Neutrophil (primary cell): Measurements from ENCODE around the gene ZNF423.

Source experiments
- H3K27ac ChIP-seq: fragments of 200-600 bp; sonication (generic); 2 replicates; pipeline ENCODE4 v1.5.1; 2016; ENCODE audit warnings: mild to moderate bottlenecking, moderate library complexity
- H3K27me3 ChIP-seq: fragments of 200-600 bp; sonication (generic); 2 replicates; pipeline ENCODE4 v1.6.0; 2016; ENCODE audit warnings: mild to moderate bottlenecking
- H3K36me3 ChIP-seq: fragments of 200-600 bp; sonication (generic); 2 replicates; pipeline ENCODE4 v1.5.1; 2017
- H3K4me1 ChIP-seq, 2 experiments: fragments of 200-600 bp in 1 of 2; sonication (generic) in 1 of 2; 1 replicate in 1 of 2; 2 replicates in 1 of 2; pipeline versions ENCODE4 v1.5.1 to v1.6.1; 2013 to 2016; ENCODE audit warnings: low read depth in 1 of 2, low read length in 1 of 2, mild to moderate bottlenecking in 1 of 2, moderate library complexity in 1 of 2; ENCODE audit not compliant: control insufficient read depth in 1 of 2, insufficient read depth in 1 of 2
- H3K4me3 ChIP-seq, 2 experiments: fragments of 200-600 bp in 1 of 2; sonication (generic) in 1 of 2; 1 replicate in 1 of 2; 2 replicates in 1 of 2; pipeline ENCODE4 v1.5.1; 2013 to 2016; ENCODE audit warnings: low read depth in 1 of 2, low read length in 1 of 2, mild to moderate bottlenecking in 1 of 2, moderate library complexity in 1 of 2
- H3K9me3 ChIP-seq: fragments of 200-600 bp; sonication (generic); 2 replicates; pipeline ENCODE4 v1.5.1; 2016
- CTCF ChIP-seq: fragments of 200-600 bp; sonication (generic); IDR thresholded peaks from 2 replicates; pipeline ENCODE4 v1.5.1; 2016; ENCODE audit warnings: antibody characterized with exemption

Gene ZNF423

GRCh38 chr16:49552313-49552928, 303.5 kb downstream of the ZNF423 start:
- TF ChIP-seq CTCF: no peak
- Histone ChIP-seq H3K27ac (no peak overlapping the region), H3K4me3 (no peak overlapping the region), H3K27me3 (no peaks in the 10 kb centered on the region), H3K4me1 (no peaks in the 10 kb centered on the region), H3K9me3 (no peaks in the 10 kb centered on the region), H3K36me3 (no peaks in the 10 kb centered on the region)

GRCh38 chr16:49550666-49551065, 305.2 kb downstream of the ZNF423 start:
- Histone ChIP-seq H3K36me3 (no peaks in the 10 kb centered on the region), H3K4me3 (no peak overlapping the region), H3K27me3 (no peaks in the 10 kb centered on the region), H3K4me1 (no peaks in the 10 kb centered on the region), H3K9me3 (no peaks in the 10 kb centered on the region), H3K27ac (no peak overlapping the region)
- TF ChIP-seq CTCF: no peak

GRCh38 chr16:49550140-49550539, 305.8 kb downstream of the ZNF423 start:
- H3K4me1 ChIP-seq: no peaks in the 10 kb centered on the region
- H3K27ac ChIP-seq: no peak overlapping the region
- no peak overlapping the region for H3K4me3 ChIP-seq
- no peaks in the 10 kb centered on the region for H3K9me3 ChIP-seq
- no peaks in the 10 kb centered on the region for H3K27me3 ChIP-seq
- no peaks in the 10 kb centered on the region for H3K36me3 ChIP-seq
- no peak for TF ChIP-seq CTCF

GRCh38 chr16:49548325-49548970, 307.5 kb downstream of the ZNF423 start:
- no peaks in the 10 kb centered on the region for H3K27me3 ChIP-seq
- no peak for TF ChIP-seq CTCF
- no peak overlapping the region for H3K4me3 ChIP-seq
- no peak overlapping the region for H3K27ac ChIP-seq
- H3K36me3 ChIP-seq: no peaks in the 10 kb centered on the region
- H3K9me3 ChIP-seq: no peaks in the 10 kb centered on the region
- H3K4me1 ChIP-seq: no peaks in the 10 kb centered on the region

GRCh38 chr16:49547448-49547847, 308.5 kb downstream of the ZNF423 start:
- Histone ChIP-seq H3K4me1 (no peaks in the 10 kb centered on the region), H3K9me3 (no peaks in the 10 kb centered on the region), H3K36me3 (no peaks in the 10 kb centered on the region), H3K27me3 (no peaks in the 10 kb centered on the region), H3K4me3 (no peak overlapping the region), H3K27ac (no peak overlapping the region)
- no peak for TF ChIP-seq CTCF
